HCEC 1CT (cell line): ENCODE measurements around the gene ZNF446.
"Not testable (repeated sequence)": the region's sequence is repeated elsewhere in the genome, so short reads cannot be mapped to it uniquely, and the experiment has no call there.

Experiments
- DNase-seq: peaks from one replicate; pipeline ENCODE4 v3.0.0-alpha.2; 2017

The ZNF446 gene

DNA sequence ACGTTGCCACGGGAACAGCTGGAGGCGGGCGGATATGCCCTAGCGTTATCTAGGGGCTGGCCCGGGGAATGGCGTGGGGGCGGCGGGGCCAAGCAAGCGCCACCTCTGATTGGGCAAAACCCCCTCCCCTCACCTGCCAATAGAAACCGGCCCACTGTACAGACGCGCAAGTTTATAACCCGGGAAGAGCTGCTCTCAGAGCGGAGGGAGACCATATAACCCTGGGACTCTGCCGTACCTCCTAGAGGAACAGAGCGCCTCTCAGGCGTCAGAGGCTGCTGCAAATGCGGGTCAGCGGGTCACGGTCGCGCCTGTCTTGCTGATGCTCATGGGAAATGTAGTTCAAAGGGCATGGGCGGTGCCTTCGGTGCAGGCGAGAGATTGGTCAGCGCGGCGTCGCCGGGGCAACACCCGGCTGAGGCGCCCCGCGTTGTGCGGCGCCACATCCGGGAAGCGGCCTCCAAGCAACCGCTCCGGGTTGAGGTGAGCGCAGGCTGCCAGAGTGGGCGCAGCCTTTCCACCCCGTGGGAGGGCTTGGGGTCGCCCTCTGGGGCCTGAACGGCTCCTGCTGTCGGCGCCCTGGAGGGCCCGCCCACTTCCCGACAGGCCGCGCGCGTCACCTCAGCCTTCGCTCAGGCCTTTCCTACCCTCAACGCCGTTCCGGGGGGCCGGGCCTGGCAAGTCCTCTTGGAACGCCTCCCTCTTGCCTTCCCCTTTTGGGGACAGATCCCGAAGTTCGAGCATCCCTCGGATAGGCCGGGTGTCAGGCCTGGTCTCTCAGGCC lies at the start of gene ZNF446:
ZNF446 (plus strand) TSS at position 639 of the 784 bp plus-strand sequence. CDS start 867 bp downstream, outside the sequence.
- DNase-seq: peak; percentile 98

DNA sequence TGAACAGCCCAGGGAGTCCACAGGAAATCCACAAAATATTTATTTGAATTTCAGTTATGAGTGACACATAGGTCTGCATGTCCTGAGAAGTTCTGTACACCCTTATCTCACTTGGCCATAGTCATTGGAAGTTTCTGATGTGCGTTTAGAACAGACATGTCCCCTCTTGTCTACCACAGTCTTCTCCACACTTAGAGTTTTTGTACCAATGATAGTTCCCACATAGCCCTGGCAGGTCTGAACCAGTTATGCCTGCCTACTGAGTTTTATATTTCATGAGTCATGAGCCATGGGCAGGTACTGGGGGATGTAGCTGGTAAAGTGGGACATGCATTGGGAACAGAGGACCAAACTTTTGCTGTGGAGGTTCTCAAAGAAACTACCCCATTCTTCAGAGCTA lies 47.5 kb upstream of the ZNF446 start:
- DNase-seq: no peak

DNA sequence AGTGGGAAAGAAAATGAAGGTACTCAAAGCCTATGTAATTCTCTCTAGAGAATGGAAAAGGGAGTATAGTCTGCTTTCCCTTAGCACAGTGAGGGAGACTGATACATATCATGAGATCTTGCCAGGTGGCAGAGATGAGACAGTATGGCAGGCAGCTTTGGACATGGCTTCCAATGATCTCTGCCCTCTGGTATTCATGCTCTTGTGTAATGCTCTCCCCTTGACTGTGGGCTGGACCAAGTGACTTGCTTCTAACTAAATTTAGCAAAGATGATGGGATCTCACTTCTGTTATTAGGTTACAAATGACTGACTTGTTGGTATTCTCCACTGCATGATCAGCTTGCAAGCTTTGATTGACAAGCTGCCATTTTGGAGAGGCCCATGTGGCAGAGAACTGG lies 46.4 kb upstream of the ZNF446 start:
- DNase-seq: no peak

DNA sequence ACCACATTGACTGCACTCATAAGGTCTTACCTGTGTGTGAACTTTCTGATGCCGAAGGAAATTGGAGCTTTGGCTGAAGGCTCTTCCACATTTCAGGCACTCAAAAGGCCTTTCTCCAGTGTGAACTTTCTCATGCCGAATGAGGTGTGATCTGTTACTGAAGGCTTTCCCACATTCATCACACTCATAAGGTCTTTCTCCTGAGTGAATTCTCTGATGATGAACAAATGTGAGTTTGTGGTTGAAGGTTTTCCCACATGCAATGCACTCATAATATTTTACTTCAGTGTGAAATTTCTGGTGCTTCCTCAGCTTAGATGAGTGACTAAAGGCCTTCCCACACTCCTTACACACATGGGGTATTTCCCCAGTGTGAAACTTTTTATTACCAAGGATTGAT lies 41.9 kb upstream of the ZNF446 start:
- DNase-seq: no peak

DNA sequence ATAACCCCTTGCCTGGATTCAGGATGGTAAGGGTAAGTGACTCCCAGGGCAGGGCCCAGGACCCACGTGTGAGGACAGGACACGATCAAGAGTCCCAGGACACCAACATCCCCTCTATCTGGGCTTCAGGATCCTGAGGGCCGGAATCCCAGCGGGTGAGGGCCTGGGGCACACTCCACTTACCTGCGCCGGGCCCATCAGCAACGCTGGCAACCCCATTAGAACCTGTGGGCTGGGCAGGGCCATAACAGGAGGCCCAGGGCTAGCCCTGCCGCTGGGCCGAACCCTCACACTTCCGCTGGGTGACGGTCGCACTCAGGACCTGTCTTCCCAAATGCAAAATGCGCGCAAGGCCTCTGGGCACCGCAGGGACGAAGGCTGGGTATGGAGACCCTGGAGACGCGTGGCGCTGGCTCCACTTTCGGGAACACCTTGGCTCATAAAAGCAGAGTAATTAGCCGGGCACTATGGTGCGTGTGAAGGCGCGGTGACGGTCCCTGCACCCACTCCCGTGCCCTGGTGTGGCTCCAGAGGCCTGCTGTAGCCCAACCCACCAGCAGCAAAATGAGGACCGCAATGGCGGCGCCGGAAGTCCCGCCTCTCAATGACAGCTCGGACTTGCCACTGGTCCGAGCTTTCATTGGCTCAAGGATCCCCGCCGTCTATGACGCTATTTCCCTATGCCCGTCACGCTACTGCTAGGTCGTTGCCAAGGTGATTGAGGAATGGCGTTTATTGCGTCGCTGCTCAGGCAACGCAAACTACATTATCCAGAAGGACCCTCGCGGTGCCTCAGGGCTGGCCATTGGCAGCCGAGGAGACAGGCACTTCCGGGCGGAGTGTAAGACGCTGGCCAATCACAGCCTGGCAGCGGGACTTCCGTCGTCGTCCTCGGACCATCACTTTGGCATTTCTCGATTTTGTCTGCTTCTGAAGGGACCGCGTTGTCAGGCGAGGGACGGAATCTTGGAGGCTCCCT lies 36.3 kb upstream of the ZNF446 start, which contains the start of gene ZNF132:
ZNF132 (minus strand) TSS at position 578 of the 979 bp plus-strand sequence; CDS start at position 246, 332 bp downstream.
- DNase-seq: peak; percentile 99

DNA sequence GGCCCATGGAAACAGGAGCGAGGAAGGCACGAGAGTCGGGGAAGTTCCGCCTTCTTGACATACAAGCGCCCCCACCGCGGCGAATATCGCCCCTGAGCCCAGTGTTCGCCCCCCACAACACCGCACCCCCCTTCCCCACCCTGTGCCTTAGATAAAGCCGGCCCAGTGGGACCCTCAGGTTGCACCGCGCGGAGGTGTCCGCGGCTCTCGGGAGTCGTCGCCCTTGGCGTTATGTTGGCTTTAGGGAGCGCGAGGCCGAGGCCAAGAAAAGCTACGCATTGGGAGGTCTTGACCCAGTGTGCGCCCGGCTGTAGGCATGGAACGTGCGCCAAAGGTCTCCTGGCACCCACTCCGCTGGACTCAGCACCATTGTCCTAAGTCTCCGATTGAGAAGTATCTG lies 35.6 kb upstream of the ZNF446 start:
- no peak for DNase-seq

DNA sequence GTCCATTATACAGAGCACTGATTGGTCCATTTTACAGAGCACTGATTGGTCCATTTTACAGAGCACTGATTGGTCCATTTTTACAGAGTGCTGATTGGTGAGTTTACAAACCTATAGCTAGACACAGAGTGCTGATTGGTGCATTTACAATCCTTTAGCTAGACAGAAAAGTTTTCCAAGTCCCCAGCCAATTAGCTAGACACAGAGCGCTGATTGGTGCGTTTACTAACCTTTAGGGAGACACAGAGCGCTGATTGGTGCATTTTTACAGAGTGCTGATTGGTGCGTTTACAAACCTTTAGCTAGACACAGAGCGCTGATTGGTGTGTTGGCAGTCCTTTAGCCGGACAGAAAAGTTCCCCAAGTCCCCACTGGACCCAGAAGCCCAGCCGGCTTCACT lies 33.2 kb upstream of the ZNF446 start:
- DNase-seq: not testable (repeated sequence)

DNA sequence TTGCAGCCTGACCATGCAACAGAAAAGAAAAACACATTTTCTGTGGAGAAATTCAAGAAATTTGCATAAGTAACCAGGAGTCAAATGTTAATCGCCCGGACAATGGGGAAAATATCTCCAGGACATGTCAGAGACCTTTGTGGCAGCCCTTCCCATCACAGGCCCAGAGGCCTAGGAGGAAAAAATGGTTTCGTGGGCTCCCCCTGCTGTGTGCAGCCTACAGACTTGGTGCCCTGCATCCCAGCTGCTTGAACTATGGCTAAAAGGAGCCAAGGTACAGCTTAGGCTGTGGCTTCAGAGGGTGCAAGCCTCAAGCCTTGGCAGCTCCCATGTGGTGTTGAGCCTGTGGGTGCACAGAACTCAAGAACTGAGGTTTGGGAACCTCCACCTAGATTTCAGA lies 27.3 kb upstream of the ZNF446 start:
- DNase-seq: not testable (repeated sequence)

DNA sequence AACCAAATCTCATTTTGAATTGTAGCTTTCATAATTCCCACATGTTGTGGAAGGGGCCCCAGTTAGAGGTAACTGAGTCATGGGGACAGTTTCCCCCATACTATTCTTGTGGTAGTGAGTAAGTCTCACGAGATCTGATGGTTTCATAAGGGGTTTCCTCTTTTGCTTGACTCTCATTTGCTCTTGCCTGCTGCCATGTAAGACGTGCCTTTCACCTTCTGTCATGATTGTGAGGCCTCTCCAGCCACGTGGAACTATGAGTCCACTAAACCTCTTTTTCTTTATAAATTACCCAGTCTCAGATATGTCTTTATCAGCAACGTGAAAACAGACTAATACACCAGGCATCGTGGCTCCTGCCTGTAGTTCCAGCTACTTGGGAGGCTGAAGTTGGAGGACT lies 26.2 kb upstream of the ZNF446 start:
- DNase-seq: not testable (repeated sequence)

DNA sequence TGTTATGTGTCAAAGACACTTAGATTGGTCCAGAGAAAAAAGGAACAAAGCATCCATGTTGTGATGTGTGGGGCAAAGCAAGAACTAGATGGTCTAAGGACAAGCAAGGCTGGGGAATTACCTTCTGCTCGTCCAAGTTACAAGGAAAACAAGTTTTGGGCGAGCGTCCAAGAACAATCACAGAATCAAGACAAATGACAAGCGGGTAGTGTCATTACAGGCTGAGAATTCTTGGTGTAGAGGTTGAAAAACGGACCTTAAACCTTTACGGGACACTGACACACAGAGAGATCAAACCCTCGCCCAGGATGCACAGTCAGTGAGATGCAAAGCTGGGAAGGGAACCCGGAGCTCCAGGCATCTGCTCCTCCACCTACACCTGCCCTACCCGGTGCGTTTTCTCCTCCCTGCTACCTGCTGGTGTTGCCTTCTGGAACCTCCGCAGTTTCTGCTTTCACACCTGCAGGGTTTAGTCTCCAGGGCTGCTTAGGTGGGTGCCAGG lies 25.2 kb upstream of the ZNF446 start:
- DNase-seq: no peak

DNA sequence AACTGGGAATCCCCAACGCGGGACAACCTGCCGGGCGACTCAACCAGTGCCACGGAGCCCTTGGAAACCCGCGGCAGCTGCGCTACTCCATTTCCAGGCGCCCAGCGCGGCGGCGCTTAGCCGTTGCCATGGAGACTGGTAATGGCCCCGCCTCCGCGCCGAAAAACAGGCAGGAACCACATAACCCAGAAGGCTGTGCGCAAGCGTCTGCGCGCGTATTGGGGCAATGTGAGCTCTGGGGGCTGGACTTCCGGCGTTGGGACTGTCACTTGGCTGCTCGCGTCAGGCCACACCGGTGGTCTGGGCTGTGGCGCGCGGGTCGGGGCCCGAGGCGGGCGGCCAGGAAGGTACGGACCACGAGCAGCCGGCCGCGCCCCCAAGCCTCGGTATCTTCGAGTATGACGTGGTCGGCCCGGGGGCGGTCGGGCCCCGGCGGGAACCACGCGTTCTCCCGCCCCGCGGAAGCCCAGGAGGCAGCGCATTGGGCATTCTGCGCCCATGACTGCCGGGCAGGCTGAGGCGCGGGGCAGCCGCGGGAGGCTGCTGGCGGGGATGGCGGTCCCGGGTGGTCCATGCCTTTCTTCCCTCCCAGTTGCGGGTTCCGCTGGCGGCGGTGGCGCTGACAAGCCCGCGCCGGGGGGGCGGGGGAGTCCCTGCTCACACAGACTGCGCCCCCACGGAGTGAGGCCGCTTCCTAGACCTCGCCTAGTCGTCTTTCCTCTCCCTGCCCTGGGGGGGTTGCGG lies 24.6 kb upstream of the ZNF446 start, which contains the start of gene ZNF324B:
ZNF324B (plus strand) TSS at position 265 of the 744 bp plus-strand sequence. CDS start 2,080 bp downstream, outside the sequence.
- peak; percentile 93 for DNase-seq

DNA sequence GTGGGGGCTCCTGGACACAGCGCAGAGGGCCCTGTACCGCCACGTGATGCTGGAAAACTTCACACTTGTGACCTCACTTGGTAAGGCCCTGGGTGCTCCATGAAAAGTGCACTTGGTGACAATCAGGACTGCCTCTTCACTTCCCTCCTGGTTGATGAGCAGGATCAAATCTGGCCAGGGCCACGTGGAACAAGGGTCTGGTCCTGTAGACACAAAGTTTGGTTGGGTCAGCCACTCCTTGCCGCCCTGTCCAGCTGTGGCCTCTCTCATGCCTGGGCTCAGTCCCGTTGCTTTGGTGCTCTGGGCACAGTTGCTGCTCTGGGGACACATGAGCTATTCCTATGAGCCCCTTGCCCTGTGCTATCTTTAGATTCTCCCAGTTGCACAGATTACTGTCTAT lies 22.4 kb upstream of the ZNF446 start:
- DNase-seq: no peak

DNA sequence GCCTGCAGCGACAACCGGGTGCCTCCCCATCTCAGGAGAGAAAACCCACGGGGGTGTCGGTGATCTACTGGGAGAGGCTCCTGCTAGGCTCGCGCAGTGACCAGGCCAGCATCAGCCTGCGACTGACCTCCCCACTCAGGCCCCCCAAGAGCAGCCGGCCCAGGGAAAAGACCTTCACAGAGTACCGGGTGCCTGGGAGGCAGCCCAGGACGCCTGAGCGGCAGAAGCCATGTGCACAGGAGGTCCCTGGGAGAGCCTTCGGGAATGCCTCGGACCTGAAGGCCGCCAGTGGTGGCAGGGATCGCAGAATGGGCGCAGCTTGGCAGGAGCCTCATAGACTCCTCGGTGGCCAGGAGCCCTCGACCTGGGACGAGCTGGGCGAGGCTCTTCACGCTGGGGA lies 20.8 kb upstream of the ZNF446 start:
- DNase-seq: no peak

DNA sequence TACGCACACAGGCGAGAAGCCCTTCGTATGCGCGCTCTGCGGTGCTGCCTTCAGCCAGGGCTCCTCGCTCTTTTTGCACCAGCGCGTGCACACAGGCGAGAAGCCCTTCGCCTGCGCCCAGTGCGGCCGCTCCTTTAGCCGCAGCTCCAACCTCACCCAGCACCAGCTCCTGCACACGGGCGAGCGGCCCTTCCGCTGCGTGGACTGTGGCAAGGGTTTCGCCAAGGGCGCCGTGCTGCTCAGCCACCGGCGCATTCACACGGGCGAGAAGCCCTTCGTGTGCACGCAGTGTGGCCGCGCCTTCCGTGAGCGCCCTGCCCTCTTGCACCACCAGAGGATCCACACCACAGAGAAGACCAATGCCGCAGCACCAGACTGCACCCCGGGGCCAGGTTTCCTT lies 20.0 kb upstream of the ZNF446 start:
- DNase-seq: no peak

DNA sequence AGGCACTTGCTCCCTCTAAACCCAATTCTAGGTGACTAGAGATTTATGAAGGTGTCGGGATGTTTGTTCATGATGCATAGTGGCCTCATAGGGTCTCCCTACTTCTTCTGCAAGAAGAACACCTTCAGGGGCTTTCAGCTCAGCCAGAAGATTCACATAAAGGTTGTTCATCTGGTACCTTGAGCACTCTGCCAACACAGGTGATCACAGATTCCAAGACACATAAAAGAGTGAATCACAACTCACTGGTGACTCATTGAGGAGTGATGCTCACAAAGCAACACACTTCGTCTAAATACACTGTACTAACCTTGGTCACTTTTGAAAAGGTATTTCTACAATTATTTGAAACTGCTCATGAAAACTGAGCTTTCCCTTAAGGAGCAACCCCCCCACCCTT lies 16.1 kb upstream of the ZNF446 start:
- DNase-seq: no peak

DNA sequence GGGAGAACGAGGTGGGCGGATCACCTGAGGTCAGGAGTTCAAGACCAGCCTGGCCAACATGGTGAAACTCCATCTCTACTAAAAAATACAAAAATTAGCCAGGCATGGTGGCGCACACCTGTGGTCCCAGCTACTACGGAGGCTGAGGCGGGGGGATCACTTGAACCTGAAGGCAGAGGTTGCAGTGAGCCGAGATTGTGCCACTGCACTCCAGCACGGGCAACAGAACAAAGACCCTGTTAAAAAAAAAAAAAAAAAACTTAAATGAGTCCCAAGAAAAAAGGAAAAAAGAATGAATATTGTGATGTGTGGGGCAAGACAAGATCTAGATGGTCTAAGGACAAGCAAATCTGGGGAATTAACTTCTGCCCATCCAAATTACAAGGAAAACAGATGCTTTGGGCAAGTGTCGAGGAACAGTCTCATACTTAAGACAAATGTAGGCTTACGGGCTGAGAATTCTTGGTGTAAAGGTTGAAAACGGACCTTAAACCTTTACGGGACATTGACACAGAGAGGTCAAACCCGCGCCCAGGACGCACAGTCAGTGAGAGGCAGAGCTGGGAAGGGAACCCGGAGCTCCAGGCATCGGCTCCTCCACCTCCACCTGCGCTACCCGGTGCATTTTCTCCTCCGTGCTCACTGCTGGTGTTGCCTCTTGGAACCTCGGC lies 9.9 kb upstream of the ZNF446 start:
- no peak for DNase-seq

DNA sequence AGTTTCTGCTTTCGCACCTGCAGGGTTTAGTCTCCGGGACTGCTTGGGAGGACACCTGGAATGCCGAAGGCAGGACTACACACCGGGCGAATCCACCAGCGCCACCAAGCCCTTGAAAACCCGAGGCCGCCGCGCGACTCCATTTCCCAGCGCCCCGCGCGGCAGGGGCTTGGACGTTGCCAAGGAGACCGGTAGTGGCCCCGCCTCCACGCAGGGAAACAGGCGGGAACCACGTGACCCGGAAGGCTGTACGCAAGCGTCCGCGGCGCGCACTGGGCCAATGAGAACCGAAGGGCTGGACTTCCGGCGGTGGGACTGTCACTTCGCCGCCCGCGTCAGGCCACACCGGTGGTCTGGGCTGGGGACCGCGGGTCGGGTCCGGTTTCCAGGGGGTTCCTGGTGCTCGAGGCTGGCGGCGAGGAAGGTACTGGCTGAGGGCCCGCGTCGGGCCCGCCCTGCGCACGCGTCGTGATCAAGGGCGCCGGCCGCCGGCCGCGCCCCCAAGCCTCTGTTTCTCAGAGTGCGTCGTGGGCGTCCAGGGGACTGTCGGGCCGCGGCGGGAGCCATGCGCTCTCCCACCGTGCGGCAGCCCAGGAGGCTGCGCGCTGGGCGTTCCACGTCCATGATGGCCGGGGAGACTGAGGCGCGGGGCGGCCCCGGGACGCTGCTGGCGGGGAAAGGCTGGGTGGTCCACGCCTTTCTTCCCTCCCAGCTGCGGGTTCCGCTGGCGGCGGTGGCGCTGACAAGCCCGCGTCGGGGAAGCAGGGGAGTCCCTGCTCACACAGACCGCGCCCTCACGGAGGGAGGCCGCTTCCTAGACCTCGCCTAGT lies 9.2 kb upstream of the ZNF446 start, which contains the start of gene ZNF324:
ZNF324 (plus strand) TSS at position 321 of the 830 bp plus-strand sequence. CDS start 2,106 bp downstream, outside the sequence.
- peak; percentile 93 for DNase-seq

DNA sequence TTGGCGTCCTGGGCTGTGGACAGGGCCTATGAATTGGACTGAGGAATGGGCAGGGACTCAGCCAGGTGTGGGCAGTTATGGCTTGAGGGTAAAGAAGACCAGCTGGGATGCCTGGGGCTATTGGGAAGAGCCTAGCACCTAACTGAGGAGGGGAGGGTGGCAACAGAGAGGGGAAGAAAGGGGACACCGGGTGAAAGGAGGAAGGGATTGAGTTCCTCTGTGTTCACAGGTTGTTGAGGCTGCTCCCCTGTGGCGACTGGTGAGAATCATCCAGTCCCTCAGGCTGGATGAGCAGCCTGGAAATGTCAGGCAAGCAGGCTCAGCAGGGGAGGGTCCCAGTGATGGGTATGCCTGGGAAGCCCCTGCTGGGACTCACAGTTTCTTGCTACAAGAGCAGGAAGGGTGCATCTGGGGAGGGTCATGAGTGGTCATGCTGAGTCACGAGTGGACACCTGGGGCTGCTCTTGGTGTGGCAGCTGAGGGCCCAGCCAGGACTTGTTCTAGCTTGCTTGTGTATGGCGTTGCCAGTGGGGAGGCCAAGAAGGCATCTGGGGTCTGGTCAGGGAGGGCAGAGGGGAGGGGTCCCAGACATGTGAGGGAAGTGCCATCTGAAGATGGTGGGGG lies 7.8 kb upstream of the ZNF446 start:
- no peak for DNase-seq

DNA sequence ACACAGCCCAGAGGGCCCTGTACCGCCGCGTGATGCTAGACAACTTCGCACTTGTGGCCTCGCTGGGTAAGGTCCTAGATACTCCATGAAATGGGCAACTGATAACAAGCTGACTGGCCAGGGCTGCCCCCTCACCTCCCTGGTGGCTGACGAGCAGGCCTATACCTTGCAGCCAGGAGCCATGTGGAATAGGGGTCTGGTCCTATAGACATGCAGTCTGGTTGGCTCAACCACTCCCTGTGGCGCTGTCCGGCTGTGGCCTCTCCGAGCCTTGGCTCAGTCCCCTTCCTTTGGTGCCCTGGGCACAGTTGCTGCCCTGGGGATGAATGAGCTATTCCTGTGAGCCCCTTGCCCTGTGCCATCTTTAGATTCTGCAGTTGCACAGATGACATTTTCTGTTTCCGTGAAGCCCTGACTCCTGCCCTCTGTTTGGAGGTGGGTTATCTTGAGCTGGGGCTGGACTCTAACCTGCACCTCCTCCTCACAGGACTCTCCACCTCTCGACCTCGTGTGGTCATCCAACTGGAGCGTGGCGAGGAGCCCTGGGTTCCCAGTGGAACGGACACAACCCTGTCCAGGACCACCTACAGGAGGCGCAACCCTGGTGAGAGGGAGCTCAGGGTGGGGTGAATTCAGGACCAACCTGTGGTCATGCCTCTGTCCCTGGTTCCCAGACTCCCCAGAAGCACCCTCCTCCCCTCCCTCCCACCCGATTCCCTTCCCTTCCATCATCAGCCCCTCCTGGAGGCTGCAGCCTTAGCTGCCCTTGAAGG lies 6.7 kb upstream of the ZNF446 start:
- DNase-seq: no peak
